KMS-11 (cell line): ENCODE measurements around the gene NAT9.

ENCODE experiments used
- H2AFZ ChIP-seq: fragments of 200-600 bp; sonication (generic); 2 replicates; pipeline ENCODE4 v1.6.1; 2016; ENCODE audit warnings: antibody characterized with exemption, mixed run types, low read depth
- H3K27ac ChIP-seq: fragments of 200-600 bp; sonication (generic); 2 replicates; pipeline ENCODE4 v1.6.1; 2016; ENCODE audit warnings: mild to moderate bottlenecking, mixed run types
- H3K27me3 ChIP-seq: fragments of 200-600 bp; sonication (generic); 2 replicates; pipeline ENCODE4 v1.6.1; 2017; ENCODE audit warnings: mild to moderate bottlenecking, low read depth, mixed run types, moderate library complexity; ENCODE audit not compliant: insufficient read depth
- H3K36me3 ChIP-seq: fragments of 200-600 bp; sonication (generic); 2 replicates; pipeline ENCODE4 v1.6.1; 2017; ENCODE audit warnings: mild to moderate bottlenecking, mixed run types; ENCODE audit not compliant: insufficient read depth
- H3K4me1 ChIP-seq: fragments of 200-600 bp; sonication (generic); 2 replicates; pipeline ENCODE4 v1.6.1; 2016; ENCODE audit warnings: mild to moderate bottlenecking, low read depth, mixed run types; ENCODE audit not compliant: poor library complexity, severe bottlenecking
- H3K4me2 ChIP-seq: fragments of 200-600 bp; sonication (generic); 2 replicates; pipeline ENCODE4 v1.7.0; 2016; ENCODE audit warnings: mild to moderate bottlenecking, mixed run types
- H3K4me3 ChIP-seq: fragments of 200-600 bp; sonication (generic); IDR thresholded peaks from 2 replicates; pipeline ENCODE4 v1.6.1; 2017; ENCODE audit warnings: low read depth, low read length, mixed read lengths; ENCODE audit not compliant: insufficient read depth
- H3K79me2 ChIP-seq: fragments of 200-600 bp; sonication (generic); 2 replicates; pipeline ENCODE4 v1.6.1; 2016; ENCODE audit warnings: low read depth, mixed run types; ENCODE audit not compliant: insufficient read depth
- H3K9ac ChIP-seq: fragments of 200-600 bp; sonication (generic); 2 replicates; pipeline ENCODE4 v1.6.1; 2016; ENCODE audit warnings: mild to moderate bottlenecking, mixed run types
- H4K20me1 ChIP-seq: fragments of 200-600 bp; sonication (generic); 2 replicates; pipeline ENCODE4 v1.6.1; 2016; ENCODE audit warnings: mild to moderate bottlenecking, mixed run types; ENCODE audit not compliant: insufficient read depth
- TF ChIP-seq, protein P1 (sequence below): fragments of 200-600 bp; sonication (generic); conservative IDR thresholded peaks from 2 replicates; pipeline ENCODE4 v1.6.1; 2017; ENCODE audit warnings: low read depth, mild to moderate bottlenecking, antibody characterized with exemption, low read length, moderate library complexity, mixed read lengths

Gene NAT9

DNA sequence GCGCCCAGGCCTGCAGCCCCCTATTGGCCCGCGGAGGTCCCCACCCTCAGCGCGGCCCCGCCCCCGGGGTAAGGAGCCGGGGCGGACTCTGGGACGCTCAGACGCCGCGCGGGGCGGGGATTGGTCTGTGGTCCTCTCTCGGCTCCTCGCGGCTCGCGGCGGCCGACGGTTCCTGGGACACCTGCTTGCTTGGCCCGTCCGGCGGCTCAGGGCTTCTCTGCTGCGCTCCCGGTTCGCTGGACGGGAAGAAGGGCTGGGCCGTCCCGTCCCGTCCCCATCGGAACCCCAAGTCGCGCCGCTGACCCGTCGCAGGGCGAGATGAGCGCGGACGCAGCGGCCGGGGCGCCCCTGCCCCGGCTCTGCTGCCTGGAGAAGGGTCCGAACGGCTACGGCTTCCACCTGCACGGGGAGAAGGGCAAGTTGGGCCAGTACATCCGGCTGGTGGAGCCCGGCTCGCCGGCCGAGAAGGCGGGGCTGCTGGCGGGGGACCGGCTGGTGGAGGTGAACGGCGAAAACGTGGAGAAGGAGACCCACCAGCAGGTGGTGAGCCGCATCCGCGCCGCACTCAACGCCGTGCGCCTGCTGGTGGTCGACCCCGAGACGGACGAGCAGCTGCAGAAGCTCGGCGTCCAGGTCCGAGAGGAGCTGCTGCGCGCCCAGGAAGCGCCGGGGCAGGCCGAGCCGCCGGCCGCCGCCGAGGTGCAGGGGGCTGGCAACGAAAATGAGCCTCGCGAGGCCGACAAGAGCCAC lies 27.4 kb downstream of the NAT9 start, which contains the start of gene NHERF1:
Gene NHERF1, plus strand, starts transcription at position 100 of the 750 bp plus-strand sequence. Its CDS starts 219 bp downstream, at position 319.
- Histone ChIP-seq H2AFZ (peak within 1 kb of the TSS; percentile 45; the same call in 1 of the 2 replicates), H3K27ac (peak within 1 kb of the TSS; percentile 94), H3K79me2 (peaks cover 53% of the 10 kb centered on the region), H3K4me3 (peak within 1 kb of the TSS; percentile 30), H3K4me1 (peaks cover 43% of the 10 kb centered on the region), H3K9ac (peak within 1 kb of the TSS; percentile 89), H3K4me2 (peak within 1 kb of the TSS; percentile 100), H3K36me3 (no peaks in the 10 kb centered on the region; the same call in 1 of the 2 replicates), H4K20me1 (peaks cover 9% of the 10 kb centered on the region), H3K27me3 (no peaks in the 10 kb centered on the region)
- TF ChIP-seq, protein P1, sequence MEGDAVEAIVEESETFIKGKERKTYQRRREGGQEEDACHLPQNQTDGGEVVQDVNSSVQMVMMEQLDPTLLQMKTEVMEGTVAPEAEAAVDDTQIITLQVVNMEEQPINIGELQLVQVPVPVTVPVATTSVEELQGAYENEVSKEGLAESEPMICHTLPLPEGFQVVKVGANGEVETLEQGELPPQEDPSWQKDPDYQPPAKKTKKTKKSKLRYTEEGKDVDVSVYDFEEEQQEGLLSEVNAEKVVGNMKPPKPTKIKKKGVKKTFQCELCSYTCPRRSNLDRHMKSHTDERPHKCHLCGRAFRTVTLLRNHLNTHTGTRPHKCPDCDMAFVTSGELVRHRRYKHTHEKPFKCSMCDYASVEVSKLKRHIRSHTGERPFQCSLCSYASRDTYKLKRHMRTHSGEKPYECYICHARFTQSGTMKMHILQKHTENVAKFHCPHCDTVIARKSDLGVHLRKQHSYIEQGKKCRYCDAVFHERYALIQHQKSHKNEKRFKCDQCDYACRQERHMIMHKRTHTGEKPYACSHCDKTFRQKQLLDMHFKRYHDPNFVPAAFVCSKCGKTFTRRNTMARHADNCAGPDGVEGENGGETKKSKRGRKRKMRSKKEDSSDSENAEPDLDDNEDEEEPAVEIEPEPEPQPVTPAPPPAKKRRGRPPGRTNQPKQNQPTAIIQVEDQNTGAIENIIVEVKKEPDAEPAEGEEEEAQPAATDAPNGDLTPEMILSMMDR, result no peak; the same call in 1 of the 2 replicates

DNA sequence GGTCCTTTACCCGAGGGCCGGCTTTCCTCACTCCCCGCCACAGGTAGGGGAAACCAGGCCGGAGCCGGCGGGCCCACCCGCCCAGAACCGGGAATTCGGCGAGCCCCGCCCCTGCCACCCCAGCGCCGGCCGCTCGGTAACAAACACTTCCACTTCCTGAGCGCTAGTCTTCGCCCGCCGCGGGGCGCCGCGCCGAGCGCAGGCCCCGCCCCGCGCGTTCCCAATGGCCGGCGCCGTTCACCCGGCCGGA lies 27.9 kb downstream of the NAT9 start:
- Histone ChIP-seq H3K27ac (no peak overlapping the region), H3K79me2 (peaks cover 48% of the 10 kb centered on the region), H3K4me1 (peaks cover 43% of the 10 kb centered on the region), H3K9ac (no peak overlapping the region; the same call in 1 of the 2 replicates), H3K27me3 (no peaks in the 10 kb centered on the region), H3K4me2 (peak overlapping the region; percentile 53), H2AFZ (peak overlapping the region; percentile 45; the same call in 1 of the 2 replicates), H4K20me1 (peaks cover 9% of the 10 kb centered on the region), H3K36me3 (no peaks in the 10 kb centered on the region; the same call in 1 of the 2 replicates), H3K4me3 (no peak overlapping the region)
- TF ChIP-seq, protein P1, result no peak

DNA sequence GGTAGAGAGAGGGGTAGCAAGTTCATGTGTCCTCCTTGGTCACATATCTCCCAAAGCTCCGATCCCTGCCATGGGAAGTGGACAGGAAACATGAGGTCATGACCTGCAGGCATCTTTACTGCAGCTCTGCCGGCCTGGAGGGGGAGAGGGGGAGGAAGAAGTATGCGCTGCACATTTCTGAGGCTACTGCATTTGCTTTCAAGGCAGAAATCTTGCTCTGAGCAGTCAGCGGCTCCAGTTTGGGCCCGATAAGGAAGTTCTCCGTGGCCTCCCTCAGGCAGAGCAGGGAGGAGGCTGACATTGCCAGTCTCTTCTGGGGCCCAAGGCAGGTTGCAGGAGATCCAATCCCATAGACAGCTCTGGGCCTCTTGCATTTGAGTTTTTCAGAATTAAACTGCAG lies 29.2 kb downstream of the NAT9 start:
- Histone ChIP-seq H3K4me1 (peaks cover 43% of the 10 kb centered on the region), H3K79me2 (peaks cover 35% of the 10 kb centered on the region), H4K20me1 (peaks cover 9% of the 10 kb centered on the region), H3K36me3 (no peaks in the 10 kb centered on the region; the same call in 1 of the 2 replicates), H3K4me2 (no peak overlapping the region), H3K27ac (no peak overlapping the region), H3K9ac (no peak overlapping the region), H2AFZ (no peak overlapping the region), H3K27me3 (no peaks in the 10 kb centered on the region), H3K4me3 (no peak overlapping the region)
- TF ChIP-seq, protein P1, result no peak

DNA sequence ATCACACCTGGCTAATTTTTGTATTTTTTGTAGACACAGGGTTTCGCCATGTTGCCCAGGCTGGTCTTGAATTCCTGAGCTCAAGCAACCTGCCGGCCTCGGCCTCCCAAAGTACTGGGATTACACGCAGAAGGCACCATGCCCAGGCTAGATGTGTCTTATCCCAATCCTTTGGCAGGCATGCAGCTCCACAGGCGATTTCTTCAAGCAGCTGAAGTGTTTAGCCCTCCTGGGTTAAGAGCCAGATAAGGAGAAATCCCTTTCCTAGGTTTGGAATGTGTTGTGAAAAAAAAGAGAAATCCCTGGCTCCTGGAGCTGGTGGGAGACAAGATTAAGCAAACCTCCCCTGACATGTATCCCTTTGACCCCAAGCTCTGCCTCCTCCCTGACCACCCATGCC lies 29.8 kb downstream of the NAT9 start:
- Histone ChIP-seq H3K27ac (no peak overlapping the region), H3K4me1 (peaks cover 46% of the 10 kb centered on the region), H3K79me2 (peaks cover 29% of the 10 kb centered on the region), H4K20me1 (peaks cover 9% of the 10 kb centered on the region), H3K36me3 (no peaks in the 10 kb centered on the region; the same call in 1 of the 2 replicates), H3K27me3 (no peaks in the 10 kb centered on the region), H3K4me2 (no peak overlapping the region), H3K9ac (no peak overlapping the region), H2AFZ (no peak overlapping the region), H3K4me3 (no peak overlapping the region)
- TF ChIP-seq, protein P1, result no peak
